Measurements from ENCODE around the gene GC. TPM values are rescaled to one million over a fixed set of nuclear protein-coding genes. Genes with fewer than 3 reads are reported as not detected.

GC gene
- total RNA-seq, 2 experiments from 2014 or later, result not detected

DNA sequence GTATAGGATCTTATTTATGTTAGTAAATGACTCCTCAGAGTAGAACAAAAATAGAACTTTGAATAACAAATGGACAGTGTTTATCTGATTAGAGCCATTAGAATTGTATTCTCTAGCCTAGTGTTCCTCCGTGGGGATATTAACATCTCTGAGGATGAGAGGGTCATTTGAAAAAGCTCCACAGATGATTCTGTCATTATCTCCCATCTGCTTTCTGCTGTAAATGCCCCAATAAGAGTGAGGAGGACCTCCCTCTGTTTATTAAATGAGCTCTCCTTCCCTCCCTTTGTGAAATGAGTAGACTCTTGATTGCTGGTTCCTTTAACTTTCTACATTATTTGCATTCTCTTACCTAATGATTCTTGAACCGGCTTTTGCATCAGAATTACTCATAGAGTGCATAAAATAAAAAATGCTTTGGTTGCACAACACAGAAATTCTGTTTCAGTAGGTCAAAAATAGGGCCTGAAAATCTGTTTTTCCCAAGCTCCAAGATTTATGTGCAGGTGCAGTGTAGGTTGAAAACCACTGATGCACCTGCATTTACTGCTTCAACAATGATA lies 18.0 kb downstream of the GC start:
- ChIA-PET POLR2A (no interaction called here), CTCF (ENCODE audit: unreplicated experiment) (no interaction called here)
- H3K36me3 ChIP-seq (ENCODE audit: insufficient read depth, low read length), result no peaks in the 10 kb centered on the region
- H3K4me2 ChIP-seq (ENCODE audit: low read length), result no peak overlapping the region
- no peak for DNase-seq (ENCODE audit: low spot score)
- TF ChIP-seq, protein P1, sequence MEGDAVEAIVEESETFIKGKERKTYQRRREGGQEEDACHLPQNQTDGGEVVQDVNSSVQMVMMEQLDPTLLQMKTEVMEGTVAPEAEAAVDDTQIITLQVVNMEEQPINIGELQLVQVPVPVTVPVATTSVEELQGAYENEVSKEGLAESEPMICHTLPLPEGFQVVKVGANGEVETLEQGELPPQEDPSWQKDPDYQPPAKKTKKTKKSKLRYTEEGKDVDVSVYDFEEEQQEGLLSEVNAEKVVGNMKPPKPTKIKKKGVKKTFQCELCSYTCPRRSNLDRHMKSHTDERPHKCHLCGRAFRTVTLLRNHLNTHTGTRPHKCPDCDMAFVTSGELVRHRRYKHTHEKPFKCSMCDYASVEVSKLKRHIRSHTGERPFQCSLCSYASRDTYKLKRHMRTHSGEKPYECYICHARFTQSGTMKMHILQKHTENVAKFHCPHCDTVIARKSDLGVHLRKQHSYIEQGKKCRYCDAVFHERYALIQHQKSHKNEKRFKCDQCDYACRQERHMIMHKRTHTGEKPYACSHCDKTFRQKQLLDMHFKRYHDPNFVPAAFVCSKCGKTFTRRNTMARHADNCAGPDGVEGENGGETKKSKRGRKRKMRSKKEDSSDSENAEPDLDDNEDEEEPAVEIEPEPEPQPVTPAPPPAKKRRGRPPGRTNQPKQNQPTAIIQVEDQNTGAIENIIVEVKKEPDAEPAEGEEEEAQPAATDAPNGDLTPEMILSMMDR (conservative IDR thresholded peaks at IDR 0.05; ENCODE audit: low read length), result no peak
- TF ChIP-seq EZH2phosphoT487 (IDR thresholded peaks at IDR 0.05; ENCODE audit: borderline replicate concordance, low read depth, low read length), result no peak
- intact Hi-C loops (cut with micrococcal nuclease; ENCODE audit: unreplicated experiment), result no loop called here
- H3K4me3 ChIP-seq (ENCODE audit: low read depth, low read length, poor library complexity, severe bottlenecking), result no peak overlapping the region
- H3K79me2 ChIP-seq (ENCODE audit: insufficient read depth, low read depth, low read length), result no peaks in the 10 kb centered on the region
- H3K27ac ChIP-seq (ENCODE audit: low read depth, low read length, poor library complexity, severe bottlenecking), result no peak overlapping the region
- no peak overlapping the region for H2AFZ ChIP-seq (ENCODE audit: low read length)
- no peaks in the 10 kb centered on the region for H3K9me2 ChIP-seq (ENCODE audit: insufficient read depth, low read length)
- H3K9me3 ChIP-seq (ENCODE audit: low read length), result no peaks in the 10 kb centered on the region
- no TSS peak for BruUV-seq (replicated peaks)
- no peaks in the 10 kb centered on the region for H4K20me1 ChIP-seq (ENCODE audit: insufficient read depth, low read length)
- no peaks in the 10 kb centered on the region for H3K4me1 ChIP-seq (ENCODE audit: insufficient read depth, low read length, poor library complexity, severe bottlenecking)

DNA sequence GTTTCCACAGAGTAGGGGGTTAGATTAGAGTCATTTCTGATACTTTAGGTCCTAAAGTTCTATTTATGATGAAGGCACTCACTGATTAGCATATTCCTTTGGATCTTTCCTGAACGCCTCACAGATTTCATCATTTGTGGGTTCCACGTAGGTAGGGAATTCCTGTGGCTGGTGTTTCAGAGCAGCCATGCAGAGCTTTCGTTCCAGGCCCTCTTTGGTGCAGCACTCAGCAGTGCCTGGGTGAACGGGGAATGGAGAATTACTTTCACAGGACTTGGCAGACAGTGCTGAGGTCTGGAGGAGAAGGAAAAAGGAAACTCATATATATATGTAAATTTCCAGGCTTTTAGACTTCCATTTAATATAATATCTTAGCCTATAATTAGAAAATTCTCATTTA lies 18.5 kb downstream of the GC start:
- Histone ChIP-seq H3K4me2 (ENCODE audit: low read length) (no peak overlapping the region), H3K4me1 (ENCODE audit: insufficient read depth, low read length, poor library complexity, severe bottlenecking) (no peaks in the 10 kb centered on the region), H4K20me1 (ENCODE audit: insufficient read depth, low read length) (no peaks in the 10 kb centered on the region), H2AFZ (ENCODE audit: low read length) (no peak overlapping the region), H3K79me2 (ENCODE audit: insufficient read depth, low read depth, low read length) (no peaks in the 10 kb centered on the region), H3K9me2 (ENCODE audit: insufficient read depth, low read length) (no peaks in the 10 kb centered on the region), H3K4me3 (ENCODE audit: low read depth, low read length, poor library complexity, severe bottlenecking) (no peak overlapping the region), H3K27ac (ENCODE audit: low read depth, low read length, poor library complexity, severe bottlenecking) (no peak overlapping the region), H3K36me3 (ENCODE audit: insufficient read depth, low read length) (no peaks in the 10 kb centered on the region), H3K9me3 (ENCODE audit: low read length) (no peaks in the 10 kb centered on the region)
- POLR2A ChIA-PET, result interaction anchor here (0.9 kb wide), 1 partner anchor 159 kb away, joined by 3 read pairs; no protein-coding TSS in a partner anchor
- no TSS peak for BruUV-seq (replicated peaks)
- intact Hi-C loops (cut with micrococcal nuclease; ENCODE audit: unreplicated experiment), result no loop called here
- TF ChIP-seq, protein P1 (conservative IDR thresholded peaks at IDR 0.05; ENCODE audit: low read length), result no peak
- TF ChIP-seq EZH2phosphoT487 (IDR thresholded peaks at IDR 0.05; ENCODE audit: borderline replicate concordance, low read depth, low read length), result no peak
- no peak for DNase-seq (ENCODE audit: low spot score)
- CTCF ChIA-PET (ENCODE audit: unreplicated experiment), result no interaction called here

DNA sequence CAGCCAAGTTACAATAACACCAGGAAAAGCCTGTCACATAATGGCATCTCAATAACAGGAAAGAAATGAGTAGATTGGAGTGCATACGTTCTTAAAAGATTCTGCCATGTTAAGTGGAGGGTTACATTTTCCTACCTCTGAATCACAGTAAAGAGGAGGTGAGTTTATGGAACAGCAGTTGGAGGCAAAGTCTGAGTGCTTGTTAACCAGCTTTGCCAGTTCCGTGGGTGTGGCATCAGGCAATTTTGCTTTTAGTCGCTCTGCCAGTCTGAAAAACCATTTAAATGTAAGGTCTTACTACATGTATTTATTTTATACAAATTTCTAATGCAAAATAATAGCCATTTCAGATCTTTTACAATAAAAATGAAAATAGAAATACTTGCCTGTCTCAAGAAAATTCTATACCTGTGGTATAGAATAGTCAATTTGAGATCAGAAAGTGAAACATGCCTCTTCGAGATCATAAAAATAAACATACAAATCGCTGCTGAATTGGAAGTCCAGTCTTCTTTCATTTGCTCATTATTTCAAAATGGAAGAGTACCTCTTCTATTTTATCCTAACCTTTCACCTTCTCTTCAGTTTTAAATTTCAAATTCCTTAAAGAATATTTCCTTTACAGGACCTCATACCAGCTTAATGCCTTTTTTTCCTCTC lies 31.4 kb downstream of the GC start:
- H3K4me2 ChIP-seq (ENCODE audit: low read length), result no peak overlapping the region
- H3K9me2 ChIP-seq (ENCODE audit: insufficient read depth, low read length), result no peaks in the 10 kb centered on the region
- ChIA-PET POLR2A (no interaction called here), CTCF (ENCODE audit: unreplicated experiment) (no interaction called here)
- H3K79me2 ChIP-seq (ENCODE audit: insufficient read depth, low read depth, low read length), result no peaks in the 10 kb centered on the region
- no TSS peak for BruUV-seq (replicated peaks)
- no peaks in the 10 kb centered on the region for H3K9me3 ChIP-seq (ENCODE audit: low read length)
- no peak overlapping the region for H2AFZ ChIP-seq (ENCODE audit: low read length)
- no peak overlapping the region for H3K4me3 ChIP-seq (ENCODE audit: low read depth, low read length, poor library complexity, severe bottlenecking)
- no peak overlapping the region for H3K27ac ChIP-seq (ENCODE audit: low read depth, low read length, poor library complexity, severe bottlenecking)
- intact Hi-C loops (cut with micrococcal nuclease; ENCODE audit: unreplicated experiment), result no loop called here
- TF ChIP-seq EZH2phosphoT487 (IDR thresholded peaks at IDR 0.05; ENCODE audit: borderline replicate concordance, low read depth, low read length), result no peak
- TF ChIP-seq, protein P1 (conservative IDR thresholded peaks at IDR 0.05; ENCODE audit: low read length), result no peak
- no peaks in the 10 kb centered on the region for H3K4me1 ChIP-seq (ENCODE audit: insufficient read depth, low read length, poor library complexity, severe bottlenecking)
- H3K36me3 ChIP-seq (ENCODE audit: insufficient read depth, low read length), result no peaks in the 10 kb centered on the region
- DNase-seq (ENCODE audit: low spot score), result no peak
- H4K20me1 ChIP-seq (ENCODE audit: insufficient read depth, low read length), result no peaks in the 10 kb centered on the region
